Heart left ventricle (tissue), 16 donors: ENCODE measurements around the gene ZNF14. TPM values are rescaled to one million over a fixed set of nuclear protein-coding genes. Genes with fewer than 3 reads are reported as not detected.
A peak's percentile ranks its signal among the peaks of the same experiment; 100 is the strongest.
"Not testable (repeated sequence)": the region's sequence is repeated elsewhere in the genome, so short reads cannot be mapped to it uniquely, and the experiment has no call there.

Experiments used
- ATAC-seq, 4 donors: fragments of 200-7000 bp; cut with Tn5 transposase; one replicate each; pipeline ENCODE4 v1.9.1; 2020 to 2022; ENCODE audit warnings: moderate library complexity in 4 of 4, mild to moderate bottlenecking in 3 of 4, moderate number of reproducible peaks in 1 of 4
- DNase-seq, 5 donors: peaks; one replicate each; pipeline ENCODE4 v3.0.0-alpha.2; 2020
- H3K27ac ChIP-seq, 12 donors: fragments of 200-600 bp; sonication (generic) in 4 of 12; one replicate each; pipeline versions ENCODE4 v1.5.0 to v1.8.0; 2016 to 2022; ENCODE audit warnings: mild to moderate bottlenecking in 2 of 12
- H3K27me3 ChIP-seq, 9 donors: fragments of 200-600 bp; sonication (generic) in 2 of 9; one replicate each; pipeline versions ENCODE4 v1.5.1 to v1.8.0; 2016 to 2022; ENCODE audit warnings: mild to moderate bottlenecking in 3 of 9
- H3K36me3 ChIP-seq, 9 donors: fragments of 200-600 bp; sonication (generic) in 2 of 9; one replicate each; pipeline versions ENCODE4 v1.5.0 to v1.8.0; 2018 to 2022; ENCODE audit warnings: mild to moderate bottlenecking in 2 of 9
- H3K4me1 ChIP-seq, 12 donors: fragments of 200-600 bp; sonication (generic) in 4 of 12; one replicate each; pipeline versions ENCODE4 v1.5.0 to v1.8.0; 2016 to 2022; ENCODE audit warnings: mild to moderate bottlenecking in 3 of 12
- H3K4me3 ChIP-seq, 12 donors: fragments of 200-600 bp; sonication (generic) in 4 of 12; one replicate each; pipeline versions ENCODE4 v1.5.0 to v1.8.0; 2017 to 2022; ENCODE audit warnings: mild to moderate bottlenecking in 9 of 12, moderate library complexity in 4 of 12
- H3K9me3 ChIP-seq, 12 donors: fragments of 200-600 bp; sonication (generic) in 4 of 12; one replicate each; pipeline versions ENCODE4 v1.5.0 to v1.8.0; 2016 to 2022; ENCODE audit warnings: mild to moderate bottlenecking in 1 of 12
- POLR2A ChIP-seq, 2 donors: fragments of 450-650 bp; IDR thresholded peaks; one replicate each; pipeline ENCODE4 v1.6.1; 2017; ENCODE audit warnings: antibody characterized with exemption in 2 of 2, mild to moderate bottlenecking in 2 of 2, moderate library complexity in 2 of 2
- WGBS, 4 donors: extraction: QIAGEN DNeasy Blood & Tissue Kit in 2 of 4; methylation state at CpG; one replicate each; pipeline versions ENCODE4 v1.1.5 to v1.1.7; 2013 to 2018; 5-methylcytosine and 5-hydroxymethylcytosine counted together
- intact Hi-C, 10 donors: fragments of 100-400 bp; cut with DNase I; formaldehyde crosslinking; loops; one replicate each; pipeline versions ENCODE4 v1.11.1 to v1.14.2; 2022
- long read RNA-seq, 3 donors: library from polyadenylated mRNA; unstranded; transcript quantifications; one replicate each; pipeline ENCODE4 v2.0.0, GENCODE V29; 2020 to 2021
- polyA plus RNA-seq, 2 donors: library from polyadenylated mRNA; stranded (reverse); fragments of 200-250 nt; gene quantifications; one replicate each; pipeline ENCODE4 v1.2.3, GENCODE V29; 2013
- total RNA-seq, 9 donors: library from RNA; depleted of rRNA in 2 of 9; stranded (reverse); fragments of >200 nt in 2 of 9; fragmentation: NEBNext Ultra II Directional in 3 of 9; extraction: Animal tissue kit (Norgen Biotek cat#: 25700) in 3 of 9; gene quantifications; one replicate each; pipeline versions ENCODE4 v1.1.0 to v1.2.4, GENCODE V29; 2016 to 2023
- TF ChIP-seq, protein P1 (sequence below), 12 donors: fragments of 200-600 bp; sonication (generic) in 4 of 12; IDR thresholded peaks; one replicate each; pipeline versions ENCODE4 v1.5.0 to v1.8.0; 2018 to 2022; ENCODE audit warnings: antibody characterized with exemption in 12 of 12, mild to moderate bottlenecking in 5 of 12
- donor health status: ischemic (EF 13 %, LVEDD 7.1; RV severe dilation, severe dysfunction).
- donor health status: healthy with polysubstance abuse.
- donor health status: DM: no; HTN: yes; CAD: no.
- donor health status: DM: no; HTN: no; CAD: no.
- donor health status: ischemic (EF 25% LVEDD 6.9; RV normal size, moderate dysfunction).
- donor health status: ischemic (EF 25% LVEDD 5.7; RV mildly dilated, moderate dysfunction).
- donor health status: healthy.
- donor health status: DM: yes; HTN: yes; CAD: no.
- donor health status: ischemic (EF 35%, LVEDD 5.7; RV mildly dilated, moderate dysfunction).
- donor health status: nonischemic (EF 11% LVEDD 7.7; RV severe dilation, severe dysfunction).
- donor health status: DM: yes; HTN: yes; CAD: no.
- donor health status: PGD.
- donor health status: ischemic (EF 29% LVEDD 5.4; RV normal size, mild dysfunction).
- donor health status: nonischemic (EF 23%, LVEDD 6.1; RV moderate dilation, normal function).

The ZNF14 gene
- 1 to 10 TPM; 2.9 to 7.9 (median 3.6) TPM for total RNA-seq
- 1 to 10 TPM; 2.3 to 3.1 TPM for polyA plus RNA-seq
- long read RNA-seq, donor 1, partial matches to known transcripts, result 0 of 2 reads
- long read RNA-seq, donor 1, other reads (novel, unspliced or antisense), result 0 of 2 reads
- long read RNA-seq, donor 2, transcript ZNF14-201 (4 exons, 2,949 nt), result major isoform, 17 of 21 reads
- long read RNA-seq, donor 2, partial matches to known transcripts, result 0 of 21 reads
- long read RNA-seq, donor 2, other reads (novel, unspliced or antisense), result 4 of 21 reads
- long read RNA-seq, donor 3, partial matches to known transcripts, result 0 of 3 reads
- long read RNA-seq, donor 3, other reads (novel, unspliced or antisense), result 1 of 3 reads

DNA sequence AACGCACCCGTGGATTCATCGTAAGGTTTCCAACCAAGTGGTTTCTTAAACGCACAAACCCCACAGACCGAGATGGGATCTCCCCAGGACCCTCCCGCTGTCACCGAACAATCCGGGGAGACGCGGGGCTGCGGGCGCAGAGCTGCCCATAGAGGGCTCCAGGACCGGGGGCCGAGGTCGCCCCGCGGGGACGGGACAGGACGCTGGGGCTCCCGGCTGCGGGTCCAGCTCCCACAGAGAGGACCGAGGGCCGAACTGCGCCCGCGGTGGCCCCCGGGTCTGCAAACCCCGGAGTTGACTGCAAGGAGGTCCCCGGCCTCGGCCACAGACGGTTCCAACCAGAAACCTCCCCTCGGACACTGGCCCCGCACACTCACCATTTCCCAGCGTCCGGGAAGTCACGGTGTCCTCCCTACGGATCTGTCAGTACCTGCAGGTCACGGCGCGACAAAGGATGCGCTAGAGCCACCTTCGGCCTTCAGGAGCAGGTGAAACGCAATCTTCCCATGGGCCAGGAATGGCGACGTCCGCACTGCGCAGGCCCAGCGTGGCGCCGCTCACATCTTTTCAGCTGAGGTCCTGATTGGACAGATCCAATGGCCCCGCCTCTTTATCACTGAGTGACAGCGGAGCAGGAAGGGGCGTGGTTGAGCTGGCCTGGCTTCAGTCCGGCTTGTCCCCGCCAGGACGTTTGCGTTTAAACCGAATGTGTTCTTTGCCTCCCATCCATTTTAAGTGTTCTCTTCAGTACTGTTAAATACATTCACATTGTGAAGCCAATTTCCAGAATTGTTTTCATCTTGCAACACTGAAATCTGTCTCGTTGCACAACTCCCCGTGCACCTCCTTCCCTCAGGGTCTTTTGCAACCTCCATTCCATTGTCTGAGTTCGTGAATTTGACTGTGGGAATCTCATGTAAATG is at the start of gene ZNF14:
TSS of gene ZNF14 (minus strand) at position 534 of the 923 bp plus-strand sequence. CDS start at position 380, 154 bp downstream.
- peaks cover 0 to 13% (median 8%) of the 10 kb centered on the region in 12 donors for H3K4me1 ChIP-seq
- H3K36me3 ChIP-seq, result peaks cover 0 to 32% (median 6%) of the 10 kb centered on the region in 9 donors
- intact Hi-C loops, result loop anchor here in 2 of 10 donors (1.0 to 5.0 kb wide), 4 partner anchors 44 to 88 kb away; partner anchors contain the start of genes ZNF101 (in 1 of the 2) and ZNF506 (in 1 of the 2)
- peak within 1 kb of the TSS; percentile 63 to 96 (median 84) for H3K4me3 ChIP-seq
- H3K9me3 ChIP-seq, result peaks cover 0 to 29% (median 6%) of the 10 kb centered on the region in 12 donors
- no peaks in the 10 kb centered on the region for H3K27me3 ChIP-seq
- 0 to 1% (median 0%) methylated on average over 32 to 61 of the region's 61 CpGs for WGBS, 4 donors
- peak within 1 kb of the TSS in 11 of 12 donors; percentile 58 to 83 (median 76) for H3K27ac ChIP-seq
- DNase-seq (peak; percentile 93 to 96 (median 95)), ATAC-seq (peak; percentile 100)
- TF ChIP-seq POLR2A (IDR thresholded peaks at IDR 0.05), result peak in 1 of 2 donors; percentile 85
- TF ChIP-seq, protein P1, sequence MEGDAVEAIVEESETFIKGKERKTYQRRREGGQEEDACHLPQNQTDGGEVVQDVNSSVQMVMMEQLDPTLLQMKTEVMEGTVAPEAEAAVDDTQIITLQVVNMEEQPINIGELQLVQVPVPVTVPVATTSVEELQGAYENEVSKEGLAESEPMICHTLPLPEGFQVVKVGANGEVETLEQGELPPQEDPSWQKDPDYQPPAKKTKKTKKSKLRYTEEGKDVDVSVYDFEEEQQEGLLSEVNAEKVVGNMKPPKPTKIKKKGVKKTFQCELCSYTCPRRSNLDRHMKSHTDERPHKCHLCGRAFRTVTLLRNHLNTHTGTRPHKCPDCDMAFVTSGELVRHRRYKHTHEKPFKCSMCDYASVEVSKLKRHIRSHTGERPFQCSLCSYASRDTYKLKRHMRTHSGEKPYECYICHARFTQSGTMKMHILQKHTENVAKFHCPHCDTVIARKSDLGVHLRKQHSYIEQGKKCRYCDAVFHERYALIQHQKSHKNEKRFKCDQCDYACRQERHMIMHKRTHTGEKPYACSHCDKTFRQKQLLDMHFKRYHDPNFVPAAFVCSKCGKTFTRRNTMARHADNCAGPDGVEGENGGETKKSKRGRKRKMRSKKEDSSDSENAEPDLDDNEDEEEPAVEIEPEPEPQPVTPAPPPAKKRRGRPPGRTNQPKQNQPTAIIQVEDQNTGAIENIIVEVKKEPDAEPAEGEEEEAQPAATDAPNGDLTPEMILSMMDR (IDR thresholded peaks at IDR 0.05), result peak in 7 of 12 donors; percentile 5 to 40 (median 17)

DNA sequence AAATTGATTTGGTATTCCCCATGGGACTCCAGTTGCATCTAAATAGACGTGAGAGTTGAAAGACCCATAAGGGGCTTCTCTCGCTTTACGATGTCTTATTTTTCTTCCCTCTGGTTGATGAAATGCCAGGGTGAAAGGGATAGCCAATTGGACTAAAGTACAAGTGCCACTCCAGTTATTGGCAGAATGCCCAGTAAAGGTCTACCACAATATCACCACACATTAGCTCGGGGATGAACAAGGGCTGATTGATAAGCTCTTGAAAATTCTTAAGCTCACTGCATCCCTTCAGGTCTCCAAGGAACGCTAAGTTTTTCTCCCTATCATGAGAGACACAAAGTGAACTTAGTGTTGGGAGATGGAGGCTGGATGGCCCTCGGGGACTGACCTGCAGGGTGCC is 48.9 kb upstream of the ZNF14 start:
- H3K4me3 ChIP-seq, intact Hi-C loops, ATAC-seq, H3K27me3 ChIP-seq, H3K9me3 ChIP-seq, H3K27ac ChIP-seq: not testable (repeated sequence)
- Histone ChIP-seq H3K4me1 (peaks cover 0 to 24% (median 10%) of the 10 kb centered on the region in 12 donors), H3K36me3 (peaks cover 0 to 11% (median 3%) of the 10 kb centered on the region in 9 donors)
- 50 to 69% (median 54%) methylated on average over 6 of the region's 6 CpGs for WGBS, 4 donors
- peak in 1 of 5 donors; percentile 13 for DNase-seq

DNA sequence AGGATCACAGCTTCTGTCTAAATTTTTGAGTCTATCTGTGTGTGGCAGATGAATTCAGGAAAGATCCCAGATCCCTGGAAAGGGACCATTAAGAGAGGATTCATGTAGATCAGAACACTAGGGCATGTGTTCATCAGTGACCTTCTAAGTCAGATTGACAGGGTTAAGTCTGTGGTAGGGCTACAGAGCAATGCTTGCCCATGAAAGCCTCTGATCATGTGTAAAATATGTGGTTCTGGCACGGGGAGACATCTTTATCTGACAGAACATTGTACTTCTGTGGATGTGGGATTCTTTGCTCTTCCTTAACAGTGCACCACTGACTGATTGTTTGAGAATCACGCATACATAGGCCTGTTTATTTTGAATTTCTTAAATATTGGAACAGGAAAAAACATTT is 45.8 kb upstream of the ZNF14 start:
- Histone ChIP-seq H3K4me3 (no peak overlapping the region), H3K27ac (no peak overlapping the region), H3K36me3 (no peaks in the 10 kb centered on the region), H3K4me1 (peaks cover 0 to 36% (median 15%) of the 10 kb centered on the region in 12 donors), H3K9me3 (no peaks in the 10 kb centered on the region), H3K27me3 (no peaks in the 10 kb centered on the region)
- ATAC-seq (no peak), DNase-seq (no peak)
- TF ChIP-seq, protein P1 (IDR thresholded peaks at IDR 0.05), result no peak
- no peak for TF ChIP-seq POLR2A (IDR thresholded peaks at IDR 0.05)
- intact Hi-C loops, result loop anchor here in 3 of 10 donors (5.0 to 10.0 kb wide), 5 partner anchors 44 to 116 kb away; partner anchors contain the start of genes ATP13A1 (in 2 of the 3), ZNF101 (in 1 of the 3), ZNF14 (in 1 of the 3) and ZNF253 (in 1 of the 3)
- 78 to 82% (median 80%) methylated on average over 2 of the region's 2 CpGs for WGBS, 4 donors

DNA sequence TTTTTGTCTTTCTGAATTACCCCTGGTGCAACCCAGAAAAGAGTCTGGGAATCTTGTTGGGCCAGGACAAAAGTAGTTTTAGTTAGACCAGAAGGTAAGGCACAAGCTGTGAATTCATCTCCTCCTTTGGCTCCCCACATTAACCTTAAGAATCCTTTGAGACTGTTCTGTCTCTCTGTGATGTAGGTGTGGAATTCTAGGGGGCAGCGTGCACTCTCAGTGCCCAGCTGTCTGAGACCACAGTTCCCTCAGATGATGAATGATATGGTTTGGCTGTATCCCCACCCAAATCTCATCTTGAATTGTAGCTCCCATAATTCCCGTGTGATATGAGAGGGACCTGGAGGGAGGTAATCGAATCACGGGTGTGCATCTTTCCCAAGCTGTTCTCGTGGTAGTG is 44.8 kb upstream of the ZNF14 start:
- H3K4me3 ChIP-seq, result peak overlapping the region in 3 of 12 donors; percentile 76 to 88 (median 82)
- ATAC-seq (no peak), DNase-seq (no peak)
- intact Hi-C loops, result loop anchor here in 4 of 10 donors (2.0 to 10.0 kb wide), 7 partner anchors 45 to 115 kb away; partner anchors contain the start of genes ATP13A1 (in 2 of the 4), ZNF14 (in 2 of the 4), ZNF101 (in 1 of the 4) and ZNF253 (in 1 of the 4)
- peaks cover 0 to 36% (median 15%) of the 10 kb centered on the region in 12 donors for H3K4me1 ChIP-seq
- H3K36me3 ChIP-seq, result no peaks in the 10 kb centered on the region
- no peak overlapping the region for H3K27ac ChIP-seq
- WGBS, 4 donors, result 77 to 85% (median 81%) methylated on average over 5 of the region's 5 CpGs
- TF ChIP-seq, protein P1 (IDR thresholded peaks at IDR 0.05), result no peak
- no peaks in the 10 kb centered on the region for H3K9me3 ChIP-seq
- H3K27me3 ChIP-seq, result no peaks in the 10 kb centered on the region
